ENCODE data around the gene NARS2.

The NARS2 gene

GRCh38 chr11:78415338-78415737 is 159.3 kb downstream of the NARS2 start:
- no peak for DNase-seq (ENCODE audit: low spot score)

- no peak for DNase-seq (ENCODE audit: low spot score)
Observed at GRCh38 chr11:78414321-78415051, 160.2 kb downstream of the NARS2 start.

DNA sequence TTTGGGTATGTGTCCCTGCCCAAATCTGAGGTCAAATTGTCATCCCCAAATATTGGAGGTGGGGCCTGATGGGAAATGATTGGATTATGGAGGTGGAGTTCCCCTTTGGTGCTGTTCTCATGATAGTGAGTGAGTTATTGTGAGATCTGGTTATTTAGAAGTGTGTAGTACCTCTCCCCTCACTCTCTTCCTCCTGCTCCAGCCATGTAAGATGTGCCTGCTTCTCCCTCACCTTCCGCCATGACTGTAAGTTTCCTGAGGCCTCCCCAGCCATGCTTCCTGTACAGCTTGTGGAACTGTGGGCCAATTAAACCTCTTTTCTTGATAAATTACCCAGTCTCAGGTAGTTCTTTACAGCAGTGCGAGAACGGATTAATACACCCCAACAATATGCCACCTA is 166.0 kb downstream of the NARS2 start:
- DNase-seq (ENCODE audit: low spot score): no peak

DNA sequence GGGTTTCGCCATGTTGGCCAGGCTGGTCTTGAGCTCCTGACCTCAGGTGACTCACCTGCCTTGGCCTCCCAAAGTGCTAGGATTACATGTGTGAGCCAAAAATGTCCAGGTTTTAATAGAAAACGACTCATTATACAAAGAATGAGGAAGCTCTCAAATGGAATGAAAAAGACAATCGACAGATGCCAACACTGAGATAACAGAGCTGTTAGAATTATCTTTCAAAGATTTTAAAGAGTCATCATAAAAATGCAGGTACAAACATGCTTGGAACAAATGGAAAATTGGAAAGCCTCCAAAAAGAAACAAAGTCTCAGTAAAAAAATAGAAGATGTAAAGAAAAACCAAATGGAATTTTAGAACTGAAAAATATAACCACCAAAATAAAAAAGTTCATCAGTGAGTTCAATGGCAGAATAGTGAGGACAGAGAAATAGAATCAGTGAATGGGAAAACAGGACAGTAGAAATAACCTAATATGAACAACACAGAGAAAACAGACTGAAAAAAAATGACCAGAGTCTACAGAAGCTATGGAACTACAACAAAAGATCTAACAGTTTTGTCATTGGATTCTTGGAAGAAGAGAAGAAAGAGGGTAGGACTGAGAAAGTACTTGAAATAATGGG is 168.0 kb downstream of the NARS2 start:
- DNase-seq (ENCODE audit: low spot score): peak; percentile 47

DNA sequence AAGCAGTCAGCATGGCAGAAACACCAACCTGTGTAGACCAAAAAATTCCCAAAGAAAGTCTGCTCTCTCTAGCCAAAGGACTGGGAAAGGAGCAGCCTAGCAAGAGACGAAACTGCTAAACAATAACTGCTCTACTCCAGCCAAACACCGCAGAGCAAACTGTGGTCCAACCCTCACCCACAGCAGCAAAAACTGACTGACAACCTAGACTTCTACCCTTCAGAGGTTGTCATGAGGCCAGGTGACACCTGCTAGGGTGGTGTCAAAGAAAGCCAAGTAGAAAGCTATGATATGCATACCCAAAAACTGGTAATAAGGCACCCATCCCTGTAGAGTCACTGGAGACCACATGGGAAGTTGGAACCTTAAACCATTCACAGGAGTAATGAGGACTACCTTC is 168.9 kb downstream of the NARS2 start:
- DNase-seq (ENCODE audit: low spot score): no peak

GRCh38 chr11:78403781-78404180 is 170.9 kb downstream of the NARS2 start:
- DNase-seq (ENCODE audit: low spot score): no peak

- DNase-seq (ENCODE audit: low spot score): no peak
Observed at GRCh38 chr11:78402847-78403246, 171.8 kb downstream of the NARS2 start.

- DNase-seq (ENCODE audit: low spot score): no peak
Observed at GRCh38 chr11:78400702-78401101, 174.0 kb downstream of the NARS2 start.

DNA sequence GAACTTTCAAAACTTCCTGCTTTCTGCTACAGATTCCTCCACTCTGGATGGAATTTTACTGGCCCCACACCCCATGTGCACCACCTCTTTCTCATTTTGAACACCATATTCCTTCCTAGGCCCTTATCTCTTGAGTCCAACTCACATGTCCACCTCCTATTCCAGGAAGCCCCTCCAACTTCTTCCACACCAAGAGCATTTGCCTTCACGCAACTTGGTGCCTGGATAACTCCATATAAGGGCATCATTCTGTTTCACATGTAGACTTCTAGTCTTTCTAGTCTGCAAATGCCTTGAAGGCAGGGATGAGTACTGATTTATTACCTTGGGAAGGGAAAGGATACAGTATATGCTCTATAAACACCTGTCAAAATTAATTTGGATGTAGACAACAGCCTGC is 174.5 kb downstream of the NARS2 start:
- no peak for DNase-seq (ENCODE audit: low spot score)

- DNase-seq (ENCODE audit: low spot score): no peak
Observed at GRCh38 chr11:78399136-78399535, 175.5 kb downstream of the NARS2 start.

- no peak for DNase-seq (ENCODE audit: low spot score)
Observed at GRCh38 chr11:78398715-78399114, 175.9 kb downstream of the NARS2 start.

GRCh38 chr11:78397398-78397797 is 177.3 kb downstream of the NARS2 start:
- DNase-seq (ENCODE audit: low spot score): no peak

- DNase-seq (ENCODE audit: low spot score): no peak
Observed at GRCh38 chr11:78395597-78395996, 179.1 kb downstream of the NARS2 start.

DNA sequence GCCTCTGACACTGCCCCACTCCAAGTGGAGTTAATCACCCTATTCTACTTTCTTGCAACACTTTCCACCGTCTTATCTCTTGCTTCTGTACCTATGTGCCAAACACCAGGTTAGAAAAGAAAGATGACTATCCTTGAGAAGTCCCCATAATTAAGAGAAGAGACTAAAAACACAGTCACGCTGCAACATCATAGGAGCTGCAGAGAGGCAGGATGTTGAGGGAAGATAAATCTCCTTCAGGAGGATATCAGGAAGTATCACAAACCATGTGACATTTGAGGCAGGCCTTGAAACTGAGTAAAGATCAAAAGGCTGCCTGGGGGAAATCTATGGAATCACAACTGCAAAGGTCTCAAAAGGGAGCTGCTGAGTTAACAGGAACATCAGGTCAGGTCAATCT is 181.8 kb downstream of the NARS2 start:
- DNase-seq (ENCODE audit: low spot score): no peak

DNA sequence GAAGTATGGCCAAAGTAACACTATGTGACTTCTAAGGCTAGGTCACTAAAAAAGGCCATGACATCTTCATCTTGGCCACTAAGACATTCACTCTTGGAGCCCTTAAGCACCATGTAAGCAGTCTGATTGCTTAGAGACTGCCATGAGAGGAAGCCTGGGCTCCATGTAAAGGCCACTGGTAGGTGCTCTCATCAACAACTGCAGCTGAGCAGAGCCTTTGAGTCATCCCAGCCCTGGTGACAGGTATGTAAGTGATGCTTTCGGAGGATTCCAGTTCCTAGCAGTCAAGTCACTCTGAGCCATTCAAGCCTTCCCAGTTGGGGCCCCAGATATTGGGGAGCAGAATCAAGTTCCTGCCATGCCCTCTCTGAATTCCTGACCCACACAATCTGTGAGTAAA is 183.2 kb downstream of the NARS2 start:
- DNase-seq (ENCODE audit: low spot score): no peak

GRCh38 chr11:78390809-78391208 is 183.9 kb downstream of the NARS2 start:
- no peak for DNase-seq (ENCODE audit: low spot score)

GRCh38 chr11:78386215-78386941 is 188.3 kb downstream of the NARS2 start:
- no peak for DNase-seq (ENCODE audit: low spot score)

All from LoVo (cell line).